Esophagus squamous epithelium (tissue), 4 donors: ENCODE results near the gene EMC8.

Experiments
- CTCF ChIP-seq, 6 experiments: fragments of 450-650 bp in 4 of 6; fragments of 200-600 bp in 2 of 6; sonication (generic) in 2 of 6; IDR thresholded peaks; one replicate each; pipeline ENCODE4 v1.5.1; 2016 to 2019; ENCODE audit warnings: antibody characterized with exemption in 6 of 6, mild to moderate bottlenecking in 4 of 6, moderate library complexity in 4 of 6
- POLR2A ChIP-seq, 4 donors: fragments of 450-650 bp; IDR thresholded peaks; one replicate each; pipeline ENCODE4 v1.6.1; 2017; ENCODE audit warnings: antibody characterized with exemption in 4 of 4, mild to moderate bottlenecking in 4 of 4, moderate library complexity in 3 of 4

GRCh38 chr16:85768199-85768598 lies 31.1 kb downstream of the EMC8 start:
- no peak for TF ChIP-seq POLR2A (IDR thresholded peaks at IDR 0.05)
- TF ChIP-seq CTCF (IDR thresholded peaks at IDR 0.05) = no peak
